ENCODE measurements around the gene TLE4.

TLE4 gene

GRCh38 chr9:79667817-79668436, 96.2 kb downstream of the TLE4 start:
- no peak overlapping the region for H3K9ac ChIP-seq (ENCODE audit: low read depth, low read length, poor library complexity, severe bottlenecking)
- no peaks in the 10 kb centered on the region for H3K9me3 ChIP-seq (ENCODE audit: insufficient read depth, low read depth, low read length)
- no peaks in the 10 kb centered on the region for H3K27me3 ChIP-seq (ENCODE audit: insufficient read depth, low read length, poor library complexity, severe bottlenecking)
- H3K36me3 ChIP-seq (ENCODE audit: insufficient read depth, low read length): peaks cover 14% of the 10 kb centered on the region; the same call in 1 of the 2 replicates
- H3K79me2 ChIP-seq (ENCODE audit: insufficient read depth, low read length): peaks cover 48% of the 10 kb centered on the region
- no peak overlapping the region for H3K4me3 ChIP-seq (ENCODE audit: low read length, poor library complexity, severe bottlenecking)
- H3F3A ChIP-seq (ENCODE audit: low read depth): no peaks in the 10 kb centered on the region
- H3K9me2 ChIP-seq (replicated peaks; ENCODE audit: low read depth, low read length): no peaks in the 10 kb centered on the region
- H3K4me1 ChIP-seq (ENCODE audit: insufficient read depth, low read length, poor library complexity, severe bottlenecking): peaks cover 20% of the 10 kb centered on the region
- no peak overlapping the region for H3K4me2 ChIP-seq (ENCODE audit: low read depth, low read length, poor library complexity, severe bottlenecking)
- H4K20me1 ChIP-seq (ENCODE audit: insufficient read depth, low read length, poor library complexity, severe bottlenecking): no peaks in the 10 kb centered on the region
- no peak overlapping the region for H2AFZ ChIP-seq (ENCODE audit: low read length)
- TF ChIP-seq CTCF (conservative IDR thresholded peaks at IDR 0.05; ENCODE audit: low read length) (no peak), EZH2phosphoT487 (IDR thresholded peaks at IDR 0.05; ENCODE audit: borderline replicate concordance) (no peak)

GRCh38 chr9:79668956-79669355, 97.2 kb downstream of the TLE4 start:
- H3K27me3 ChIP-seq (ENCODE audit: insufficient read depth, low read length, poor library complexity, severe bottlenecking): no peaks in the 10 kb centered on the region
- H3K4me2 ChIP-seq (ENCODE audit: low read depth, low read length, poor library complexity, severe bottlenecking): no peak overlapping the region
- H3K9me2 ChIP-seq (replicated peaks; ENCODE audit: low read depth, low read length): no peaks in the 10 kb centered on the region
- no peak overlapping the region for H2AFZ ChIP-seq (ENCODE audit: low read length)
- no peak overlapping the region for H3K4me3 ChIP-seq (ENCODE audit: low read length, poor library complexity, severe bottlenecking)
- no peak overlapping the region for H3K9ac ChIP-seq (ENCODE audit: low read depth, low read length, poor library complexity, severe bottlenecking)
- no peaks in the 10 kb centered on the region for H3F3A ChIP-seq (ENCODE audit: low read depth)
- H3K36me3 ChIP-seq (ENCODE audit: insufficient read depth, low read length): peaks cover 14% of the 10 kb centered on the region; the same call in 1 of the 2 replicates
- H3K79me2 ChIP-seq (ENCODE audit: insufficient read depth, low read length): peaks cover 41% of the 10 kb centered on the region
- H4K20me1 ChIP-seq (ENCODE audit: insufficient read depth, low read length, poor library complexity, severe bottlenecking): no peaks in the 10 kb centered on the region
- no peaks in the 10 kb centered on the region for H3K9me3 ChIP-seq (ENCODE audit: insufficient read depth, low read depth, low read length)
- TF ChIP-seq CTCF (conservative IDR thresholded peaks at IDR 0.05; ENCODE audit: low read length) (no peak), EZH2phosphoT487 (IDR thresholded peaks at IDR 0.05; ENCODE audit: borderline replicate concordance) (no peak)
- H3K4me1 ChIP-seq (ENCODE audit: insufficient read depth, low read length, poor library complexity, severe bottlenecking): peaks cover 30% of the 10 kb centered on the region

GRCh38 chr9:79670269-79670961, 98.7 kb downstream of the TLE4 start:
- TF ChIP-seq EZH2phosphoT487 (IDR thresholded peaks at IDR 0.05; ENCODE audit: borderline replicate concordance): no peak
- TF ChIP-seq CTCF (conservative IDR thresholded peaks at IDR 0.05; ENCODE audit: low read length): no peak
- Histone ChIP-seq H3K9me2 (replicated peaks; ENCODE audit: low read depth, low read length) (no peaks in the 10 kb centered on the region), H3K4me1 (ENCODE audit: insufficient read depth, low read length, poor library complexity, severe bottlenecking) (peaks cover 40% of the 10 kb centered on the region), H3K79me2 (ENCODE audit: insufficient read depth, low read length) (peaks cover 43% of the 10 kb centered on the region), H3K4me3 (ENCODE audit: low read length, poor library complexity, severe bottlenecking) (no peak overlapping the region), H2AFZ (ENCODE audit: low read length) (no peak overlapping the region), H3K9ac (ENCODE audit: low read depth, low read length, poor library complexity, severe bottlenecking) (no peak overlapping the region), H3F3A (ENCODE audit: low read depth) (no peaks in the 10 kb centered on the region), H4K20me1 (ENCODE audit: insufficient read depth, low read length, poor library complexity, severe bottlenecking) (peaks cover 8% of the 10 kb centered on the region), H3K9me3 (ENCODE audit: insufficient read depth, low read depth, low read length) (no peaks in the 10 kb centered on the region), H3K36me3 (ENCODE audit: insufficient read depth, low read length) (peaks cover 10% of the 10 kb centered on the region; the same call in 1 of the 2 replicates), H3K27me3 (ENCODE audit: insufficient read depth, low read length, poor library complexity, severe bottlenecking) (no peaks in the 10 kb centered on the region), H3K4me2 (ENCODE audit: low read depth, low read length, poor library complexity, severe bottlenecking) (no peak overlapping the region)

Data from Loucy (cell line).